K562 (cell line): Measurements from ENCODE around the gene PTGES3. TPM values are rescaled to one million over a fixed set of nuclear protein-coding genes. Genes with fewer than 3 reads are reported as not detected.

Source experiments
- CHD1 ChIP-seq: fragments of 200-600 bp; sonication (generic); IDR thresholded peaks from one replicate; pipeline ENCODE4 v1.6.1; 2012; ENCODE audit warnings: mild to moderate bottlenecking, moderate library complexity, low read length, inconsistent platforms
- CHD2 ChIP-seq: IDR thresholded peaks from 2 replicates; pipeline ENCODE4 v1.6.1; 2011; ENCODE audit warnings: low read depth, low read length
- CXXC5 ChIP-seq: fragments of 250-450 bp; sonication (Bioruptor Pico); IDR thresholded peaks from 2 replicates; pipeline ENCODE4 v1.8.0; 2022; ENCODE audit warnings: inconsistent platforms, mild to moderate bottlenecking, moderate library complexity
- EZH2 ChIP-seq: IDR thresholded peaks from 2 replicates; pipeline ENCODE4 v1.6.1; 2012; ENCODE audit warnings: low read depth, mild to moderate bottlenecking, inconsistent platforms, low read length, borderline replicate concordance
- FOXM1 ChIP-seq, 2 experiments: fragments of 450-650 bp in 1 of 2; sonication (generic) in 1 of 2; formaldehyde crosslinking in 1 of 2; IDR thresholded peaks; 2 replicates each; pipeline versions ENCODE4 v1.6.1 to v1.9.0; 2017 to 2022; ENCODE audit warnings: low read depth in 2 of 2, mild to moderate bottlenecking in 2 of 2, missing genetic modification reagents in 1 of 2, moderate library complexity in 1 of 2
- GABPA ChIP-seq: fragments of 200-800 bp; sonication (Bioruptor generic); conservative IDR thresholded peaks from 2 replicates; pipeline ENCODE4 v1.6.1; 2016; ENCODE audit warnings: low read depth, missing genetic modification characterization, missing compliant biosample characterization
- GABPB1 ChIP-seq: sonication (generic); formaldehyde crosslinking; IDR thresholded peaks from 2 replicates; pipeline ENCODE4 v1.8.0; 2022; ENCODE audit warnings: mild to moderate bottlenecking, missing genetic modification reagents
- KAT7 ChIP-seq: sonication (generic); formaldehyde crosslinking; IDR thresholded peaks from 2 replicates; pipeline ENCODE4 v1.8.0; 2022; ENCODE audit warnings: missing genetic modification reagents, mild to moderate bottlenecking, borderline replicate concordance
- KLF6 ChIP-seq: fragments of 250-450 bp; sonication (Bioruptor Pico); IDR thresholded peaks from 2 replicates; pipeline ENCODE4 v1.4.0; 2020; ENCODE audit warnings: mild to moderate bottlenecking, moderate library complexity, borderline replicate concordance
- MTA3 ChIP-seq: fragments of 450-650 bp; formaldehyde crosslinking; IDR thresholded peaks from 2 replicates; pipeline ENCODE4 v1.6.1; 2017; ENCODE audit warnings: mild to moderate bottlenecking, borderline replicate concordance
- NCOA1 ChIP-seq: fragments of 450-650 bp; IDR thresholded peaks from 2 replicates; pipeline ENCODE4 v1.6.1; 2016; ENCODE audit warnings: low read depth
- NFIC ChIP-seq: fragments of 450-650 bp; IDR thresholded peaks from 2 replicates; pipeline ENCODE4 v1.6.1; 2017; ENCODE audit warnings: mild to moderate bottlenecking, inconsistent platforms
- POLR2A ChIP-seq: fragments of 450-650 bp; conservative IDR thresholded peaks from 2 replicates; pipeline ENCODE4 v1.6.1; 2016
- POLR2AphosphoS2 ChIP-seq: IDR thresholded peaks from 2 replicates; pipeline ENCODE4 v1.6.1; 2012; ENCODE audit warnings: low read length, improper control_type of control experiment
- POLR3G ChIP-seq: IDR thresholded peaks from 2 replicates; pipeline ENCODE4 v1.6.1; 2011; ENCODE audit not compliant: insufficient read length, insufficient replicate concordance; ENCODE audit errors: extremely low read depth
- RHOXF2B ChIP-seq: fragments of 250-450 bp; sonication (Bioruptor Pico); conservative IDR thresholded peaks from 2 replicates; pipeline ENCODE4 v1.5.1; 2021
- TAF15 ChIP-seq: fragments of 200-400 bp; formaldehyde crosslinking; IDR thresholded peaks from 2 replicates; pipeline ENCODE4 v1.6.1; 2017; ENCODE audit warnings: mild to moderate bottlenecking, low read depth, low read length, moderate library complexity
- TARDBP ChIP-seq: fragments of 450-650 bp; IDR thresholded peaks from 2 replicates; pipeline ENCODE4 v1.6.1; 2016
- TCF7L2 ChIP-seq: fragments of 150-350 bp; IDR thresholded peaks from 2 replicates; pipeline ENCODE4 v1.6.1; 2016; ENCODE audit warnings: low read depth, mild to moderate bottlenecking, low read length, moderate library complexity
- THAP7 ChIP-seq: fragments of 250-450 bp; sonication (Bioruptor Pico); IDR thresholded peaks from 2 replicates; pipeline ENCODE4 v1.5.0; 2021
- ZBTB2 ChIP-seq: fragments of 450-650 bp; IDR thresholded peaks from 2 replicates; pipeline ENCODE4 v1.6.1; 2016; ENCODE audit warnings: antibody characterized with exemption
- ZBTB34 ChIP-seq: fragments of 250-450 bp; sonication (Bioruptor Pico); IDR thresholded peaks from 2 replicates; pipeline ENCODE4 v1.8.0; 2021; ENCODE audit warnings: mild to moderate bottlenecking, moderate library complexity
- ZKSCAN1 ChIP-seq: fragments of 150-350 bp; IDR thresholded peaks from 2 replicates; pipeline ENCODE4 v1.6.1; 2016; ENCODE audit warnings: low read depth, low read length
- ZKSCAN8 ChIP-seq: fragments of 200-800 bp; sonication (Bioruptor generic); IDR thresholded peaks from 2 replicates; pipeline ENCODE4 v1.6.1; 2016; ENCODE audit warnings: missing genetic modification characterization, missing compliant biosample characterization
- ZNF174 ChIP-seq: fragments of 250-450 bp; sonication (Bioruptor Pico); IDR thresholded peaks from 2 replicates; pipeline ENCODE4 v1.4.0; 2020; ENCODE audit warnings: mild to moderate bottlenecking
- ZNF239 ChIP-seq: fragments of 250-450 bp; sonication (Bioruptor Pico); IDR thresholded peaks from 2 replicates; pipeline ENCODE4 v1.4.0; 2020; ENCODE audit warnings: mild to moderate bottlenecking
- ZNF347 ChIP-seq: fragments of 450-650 bp; formaldehyde crosslinking; IDR thresholded peaks from 2 replicates; pipeline ENCODE4 v1.4.0; 2020; ENCODE audit warnings: low read depth, mild to moderate bottlenecking, moderate library complexity
- ZNF436 ChIP-seq: fragments of 250-450, 450-650 bp; sonication (Bioruptor Pico); formaldehyde crosslinking; IDR thresholded peaks from 2 replicates; pipeline ENCODE4 v1.7.0; 2020; ENCODE audit warnings: mild to moderate bottlenecking
- ZNF589 ChIP-seq: fragments of 200-800 bp; sonication (Bioruptor generic); IDR thresholded peaks from 2 replicates; pipeline ENCODE4 v1.6.1; 2016; ENCODE audit warnings: low read depth, missing genetic modification characterization, missing compliant biosample characterization
- ZNF644 ChIP-seq: fragments of 200-800 bp; sonication (Bioruptor generic); IDR thresholded peaks from 2 replicates; pipeline ENCODE4 v1.6.1; 2016; ENCODE audit warnings: low read depth, missing genetic modification characterization, missing compliant biosample characterization
- ZNF79 ChIP-seq: fragments of 250-450 bp; sonication (Bioruptor Pico); IDR thresholded peaks from 2 replicates; pipeline ENCODE4 v1.4.0; 2020; ENCODE audit warnings: low read depth, mild to moderate bottlenecking, moderate library complexity
- polyA plus RNA-seq, 8 experiments: library from polyadenylated mRNA; depleted of rRNA in 4 of 8; stranded (reverse) in 5 of 8; unstranded in 3 of 8; fragments of >200 nt; fragmentation: Nextera tagmentation in 2 of 8; fragmentation: Illumina TruSeq in 1 of 8; extraction: Ambion mirVana in 2 of 8; extraction: Trizol in 1 of 8; gene quantifications; 2 replicates each; pipeline versions ENCODE4 v1.2.1 to v1.2.3, GENCODE V29; 2011 to 2014; ENCODE audit warnings: inconsistent platforms in 1 of 8, missing spikeins in 1 of 8
- total RNA-seq, 7 experiments: library from RNA; depleted of rRNA in 6 of 7; stranded (reverse); fragments of >200 nt in 6 of 7; fragmentation: Illumina TruSeq in 2 of 7; extraction: Trizol in 2 of 7; gene quantifications; 2 replicates each; pipeline versions ENCODE4 v1.2.1 to v1.2.3, GENCODE V29; 2011 to 2021; ENCODE audit warnings: low replicate concordance in 1 of 7

PTGES3 gene
- total and polyA plus RNA-seq, 9 of the 15 experiments (the other 6 are each of a cell fraction or from before 2014, with no cell fraction given) = 163 to 501 (median 213) TPM

- no peak for TF ChIP-seq TAF15
- peak; percentile 44; the same call in 1 of the 2 replicates for TF ChIP-seq NFIC
- TF ChIP-seq POLR2A = no peak
- TF ChIP-seq ZKSCAN1 = no peak
- TF ChIP-seq ZNF347 (CRISPR knock-in tag) = no peak
- peak; percentile 98 for TF ChIP-seq FOXM1 (IDR thresholded peaks at IDR 0.05; ENCODE audit: low read depth)
- TF ChIP-seq FOXM1 (CRISPR knock-in tag; IDR thresholded peaks at IDR 0.05; ENCODE audit: low read depth) = no peak
- no peak for TF ChIP-seq ZKSCAN8
- TF ChIP-seq POLR3G = no peak
- no peak for TF ChIP-seq ZNF589 (CRISPR knock-in tag)
- no peak for TF ChIP-seq ZNF239 (CRISPR knock-in tag)
- TF ChIP-seq TARDBP = no peak
- no peak for TF ChIP-seq ZNF174 (CRISPR knock-in tag)
- no peak for TF ChIP-seq POLR2AphosphoS2
- TF ChIP-seq CXXC5 = peak; percentile 86
- no peak for TF ChIP-seq TCF7L2
- no peak for TF ChIP-seq EZH2
- no peak for TF ChIP-seq NCOA1
- no peak for TF ChIP-seq KAT7 (CRISPR knock-in tag)
- TF ChIP-seq CHD1 = no peak
- TF ChIP-seq ZNF644 (tag) = no peak
- no peak for TF ChIP-seq ZNF436 (CRISPR knock-in tag)
- peak; percentile 64; the same call in 1 of the 2 replicates for TF ChIP-seq ZBTB2
- peak; percentile 90 for TF ChIP-seq GABPB1 (CRISPR knock-in tag)
- peak; percentile 46; the same call in 1 of the 2 replicates for TF ChIP-seq MTA3
- no peak for TF ChIP-seq CHD2
- no peak for TF ChIP-seq RHOXF2B
- TF ChIP-seq ZBTB34 (CRISPR knock-in tag) = no peak
- no peak for TF ChIP-seq ZNF79 (CRISPR knock-in tag)
- no peak for TF ChIP-seq THAP7 (CRISPR knock-in tag)
- no peak for TF ChIP-seq KLF6 (CRISPR knock-in tag)
- TF ChIP-seq GABPA (tag) = peak; percentile 75
Observed at GRCh38 chr12:56630180-56630632, 57.9 kb downstream of the PTGES3 start, which contains the start of gene BAZ2A (continued).
